Pons (tissue), 1 donor: ENCODE measurements around the gene CDX1.

Experiments used
- DNase-seq: peaks from one replicate; pipeline ENCODE4 v3.0.0-alpha.2; 2016; ENCODE audit warnings: low spot score

Gene CDX1

DNA sequence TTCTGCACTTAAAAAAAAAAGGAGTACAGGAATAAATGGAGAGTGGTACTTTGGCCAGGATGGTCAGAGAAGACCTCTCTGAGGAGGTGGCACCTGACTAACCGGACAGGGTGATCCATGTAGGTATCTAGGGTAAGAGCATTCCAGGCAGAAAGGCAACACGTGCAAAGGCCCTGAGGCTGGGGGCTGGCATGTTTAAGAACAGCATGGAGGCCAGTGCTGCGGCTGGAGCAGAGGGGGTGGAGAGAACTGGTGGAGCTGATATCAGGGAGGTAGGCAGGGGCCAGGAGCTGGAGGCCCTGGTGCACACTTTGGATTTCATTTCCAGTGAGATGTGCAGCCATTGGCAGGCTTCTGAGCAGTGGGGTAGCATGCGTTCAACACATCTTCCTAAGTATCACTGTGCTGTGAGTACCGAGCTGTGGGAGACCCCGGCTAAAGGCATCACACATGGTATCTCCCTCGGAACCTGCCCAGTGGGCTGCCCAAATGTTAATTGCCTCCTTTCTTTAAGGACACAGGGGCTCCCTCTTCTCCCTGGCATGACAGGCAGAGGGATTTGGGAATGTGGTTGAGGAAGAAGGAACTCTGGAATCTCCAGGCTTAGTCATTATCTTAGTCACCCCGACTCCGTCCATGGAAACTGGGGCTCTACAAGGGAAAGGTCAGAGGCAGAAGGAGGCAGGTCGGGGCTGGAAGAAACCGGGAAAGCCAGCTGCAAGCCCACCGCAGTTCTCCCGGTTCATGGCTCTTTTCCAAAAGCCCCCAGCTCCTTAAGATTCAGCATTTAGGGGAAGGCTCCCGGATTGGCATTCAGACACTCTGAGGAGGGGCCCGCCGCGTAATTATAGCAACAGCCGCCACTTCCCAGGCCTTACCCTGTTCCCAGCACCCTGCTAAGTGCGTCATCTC, 41.9 kb downstream of the CDX1 start:
- no peak for DNase-seq

GRCh38 chr5:150209099-150209635, 42.6 kb downstream of the CDX1 start:
- DNase-seq: peak; percentile 11

DNA sequence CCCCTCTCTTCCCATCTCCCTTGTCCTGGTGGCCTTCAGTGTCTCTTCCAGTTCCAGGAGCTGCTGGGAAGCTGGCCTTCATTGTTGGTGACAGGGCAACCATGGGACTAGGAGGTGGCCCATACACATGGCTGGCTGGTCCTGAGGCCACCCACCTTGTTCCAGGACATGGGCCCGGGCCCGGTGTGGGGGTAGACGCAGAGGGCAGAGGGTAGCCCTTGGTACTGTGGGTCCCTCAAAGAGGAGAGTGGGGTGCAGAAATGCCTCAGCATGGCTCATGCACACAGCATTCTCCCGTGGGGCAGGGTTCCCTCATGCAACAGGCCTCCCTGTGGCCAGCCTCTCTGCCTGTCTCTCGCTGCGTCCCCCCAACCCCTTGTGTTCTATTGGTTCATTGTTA, 44.1 kb downstream of the CDX1 start:
- no peak for DNase-seq

- DNase-seq: no peak
Observed at GRCh38 chr5:150211156-150212030, 44.8 kb downstream of the CDX1 start.

- no peak for DNase-seq
Observed at GRCh38 chr5:150213530-150213929, 47.0 kb downstream of the CDX1 start.

DNA sequence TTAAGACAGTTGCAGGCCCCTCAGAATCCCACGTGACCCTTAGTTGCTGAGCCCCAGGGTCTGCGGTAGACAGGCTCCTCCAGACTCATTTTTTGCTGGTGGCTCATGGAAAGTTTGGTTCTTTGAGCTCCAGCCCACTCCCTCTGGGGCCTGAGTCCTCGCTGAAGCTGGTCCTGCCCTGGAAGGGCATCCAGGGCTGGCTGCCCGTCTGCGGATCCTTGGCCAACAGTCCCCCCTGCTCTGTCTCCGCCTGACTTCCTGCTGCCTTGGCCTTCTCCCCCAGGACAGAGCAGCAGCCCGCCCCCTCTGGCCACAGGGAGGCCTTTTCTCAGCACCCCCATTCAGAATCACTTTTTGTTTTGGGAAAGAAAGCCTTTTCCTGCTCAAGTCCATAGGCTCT, 47.7 kb downstream of the CDX1 start:
- no peak for DNase-seq

- DNase-seq: no peak
Observed at GRCh38 chr5:150215979-150216944, 49.7 kb downstream of the CDX1 start.

DNA sequence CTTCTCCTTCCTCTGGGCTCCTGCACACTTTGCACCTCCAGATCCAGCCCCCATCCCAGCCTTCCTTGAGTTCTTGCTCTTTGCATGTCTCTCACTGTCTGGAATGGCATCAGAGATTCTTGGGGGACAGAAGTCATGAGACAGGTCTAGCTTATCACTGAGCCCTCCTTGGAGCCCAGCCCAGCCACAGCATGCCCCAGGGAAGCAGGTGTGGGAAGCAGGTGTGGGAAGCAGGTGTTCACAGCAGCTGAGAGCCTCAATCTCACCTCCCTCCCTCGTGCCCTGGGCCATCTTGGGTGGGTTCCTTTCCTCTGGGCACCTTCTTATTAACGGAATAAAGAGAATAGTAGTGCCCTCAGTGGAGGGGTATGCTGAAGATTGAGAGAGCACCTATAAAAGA, 50.5 kb downstream of the CDX1 start:
- no peak for DNase-seq

GRCh38 chr5:150217873-150218692, 51.5 kb downstream of the CDX1 start:
- DNase-seq: peak; percentile 83

- no peak for DNase-seq
Observed at GRCh38 chr5:150218693-150219035, 52.1 kb downstream of the CDX1 start.

DNA sequence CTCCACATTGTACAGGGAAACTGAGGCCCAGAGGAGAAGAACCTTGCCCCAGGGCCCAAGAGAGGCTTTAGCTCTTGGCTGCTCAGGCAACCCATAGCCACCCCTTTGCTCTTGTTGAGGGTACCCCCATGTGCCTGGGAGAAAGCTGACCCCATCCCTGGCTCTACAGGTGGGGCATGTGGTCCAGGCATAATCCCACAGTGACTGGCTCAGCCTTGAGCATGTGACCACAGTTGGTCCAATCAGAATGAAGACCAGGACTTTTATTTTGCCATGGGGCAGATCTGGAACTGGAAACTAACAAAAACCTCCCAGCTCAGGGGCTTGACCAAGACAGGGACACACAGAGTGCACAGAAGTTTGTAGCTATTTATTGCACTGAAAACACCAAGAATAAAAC, 52.6 kb downstream of the CDX1 start:
- no peak for DNase-seq

- DNase-seq: no peak
Observed at GRCh38 chr5:150219861-150220260, 53.3 kb downstream of the CDX1 start.

DNA sequence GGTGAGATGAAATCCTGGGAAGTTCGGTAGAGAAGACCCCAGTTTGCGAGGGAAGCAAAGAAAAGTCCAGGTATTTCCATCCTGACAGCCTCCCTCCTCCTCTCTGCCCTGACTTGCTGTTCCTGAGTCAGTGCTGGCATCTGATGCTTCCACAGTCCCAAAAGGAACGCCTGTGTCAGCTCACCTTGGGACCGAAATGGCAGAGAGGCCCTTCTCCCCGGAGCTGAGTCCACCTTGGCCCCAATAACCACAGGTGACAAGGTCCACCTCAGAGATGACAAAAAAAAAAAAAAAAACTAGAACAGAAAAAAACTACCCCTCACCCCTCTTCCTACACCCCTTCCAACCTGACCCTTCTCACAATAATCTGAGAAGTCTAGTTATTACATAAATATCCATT, 54.9 kb downstream of the CDX1 start:
- DNase-seq: no peak

GRCh38 chr5:150222906-150223305, 56.3 kb downstream of the CDX1 start:
- DNase-seq: no peak

GRCh38 chr5:150223474-150223873, 56.9 kb downstream of the CDX1 start:
- DNase-seq: no peak

DNA sequence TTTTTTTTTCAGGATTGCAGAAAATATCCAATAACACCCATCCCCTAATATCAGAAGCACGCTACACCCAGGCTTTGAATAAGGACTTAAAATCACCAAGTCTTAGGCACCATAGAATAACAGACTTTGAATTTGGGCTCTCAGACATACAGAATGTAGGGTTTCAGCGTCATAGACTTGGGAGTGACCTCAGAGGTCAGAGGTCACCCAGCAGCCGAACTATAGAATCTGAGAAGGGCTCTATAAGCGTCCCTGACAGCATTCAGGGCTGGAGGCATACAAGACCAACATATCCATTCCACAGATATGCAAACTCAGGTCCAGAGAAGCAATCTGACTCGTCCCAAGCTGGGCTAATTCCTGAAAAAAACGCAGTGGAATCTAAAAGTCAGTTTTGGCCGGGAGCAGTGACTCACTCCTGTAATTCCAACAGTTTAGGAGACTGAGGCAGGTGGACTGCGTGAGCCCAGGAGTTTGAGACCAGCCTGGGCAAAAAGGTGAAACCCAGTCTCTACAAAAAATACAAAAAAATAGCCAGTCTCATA, 58.0 kb downstream of the CDX1 start:
- DNase-seq: no peak

DNA sequence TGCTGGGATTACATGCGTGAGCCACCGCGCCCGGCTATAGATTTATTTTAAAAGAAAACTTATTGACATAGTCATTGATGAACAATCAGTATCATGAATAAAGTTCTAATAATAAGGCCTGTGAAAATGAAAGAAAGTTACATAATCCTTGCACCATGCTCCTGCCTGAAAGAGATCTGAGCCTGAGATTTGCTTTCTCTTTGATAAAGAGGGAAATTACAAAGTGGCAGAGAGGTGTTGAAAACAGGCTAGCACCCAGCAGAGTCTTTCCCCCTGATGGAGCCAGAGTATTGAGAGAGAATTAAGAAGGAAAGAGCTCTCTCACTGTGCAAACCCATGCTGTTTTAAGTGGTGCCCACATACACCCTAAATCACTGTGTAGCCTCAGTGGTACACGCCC, 60.5 kb downstream of the CDX1 start:
- DNase-seq: no peak

- no peak for DNase-seq
Observed at GRCh38 chr5:150227606-150228273, 61.2 kb downstream of the CDX1 start.

- DNase-seq: no peak
Observed at GRCh38 chr5:150229571-150229970, 63.0 kb downstream of the CDX1 start.

- DNase-seq: no peak
Observed at GRCh38 chr5:150230842-150231241, 64.3 kb downstream of the CDX1 start.
